ENCODE measurements around the gene SLC6A18.
"Not testable (repeated sequence)": the region's sequence is repeated elsewhere in the genome, so short reads cannot be mapped to it uniquely, and the experiment has no call there.

The SLC6A18 gene

GRCh38 chr5:1259806-1260480 is 34.8 kb downstream of the SLC6A18 start:
- DNase-seq = no peak

DNA sequence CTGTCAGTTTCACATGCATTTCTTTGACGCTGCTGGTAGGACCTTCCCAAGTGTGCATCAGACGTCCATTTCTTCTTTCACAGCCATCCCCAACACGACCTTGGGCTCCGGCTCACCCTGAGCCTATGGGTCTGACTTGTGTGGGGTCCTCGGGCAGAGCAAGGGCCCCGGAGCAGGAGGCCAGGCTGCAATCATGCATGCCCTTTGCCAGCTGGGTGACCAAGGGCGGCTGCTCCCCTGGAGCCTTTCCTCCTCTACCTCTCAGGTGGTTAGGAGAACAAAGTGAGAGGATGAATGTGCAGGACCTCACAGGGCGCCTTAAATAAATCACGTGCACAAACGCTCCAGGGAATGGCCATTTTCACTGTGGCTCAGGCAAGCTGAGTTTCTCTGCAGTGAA is 36.5 kb downstream of the SLC6A18 start:
- no peak for DNase-seq

DNA sequence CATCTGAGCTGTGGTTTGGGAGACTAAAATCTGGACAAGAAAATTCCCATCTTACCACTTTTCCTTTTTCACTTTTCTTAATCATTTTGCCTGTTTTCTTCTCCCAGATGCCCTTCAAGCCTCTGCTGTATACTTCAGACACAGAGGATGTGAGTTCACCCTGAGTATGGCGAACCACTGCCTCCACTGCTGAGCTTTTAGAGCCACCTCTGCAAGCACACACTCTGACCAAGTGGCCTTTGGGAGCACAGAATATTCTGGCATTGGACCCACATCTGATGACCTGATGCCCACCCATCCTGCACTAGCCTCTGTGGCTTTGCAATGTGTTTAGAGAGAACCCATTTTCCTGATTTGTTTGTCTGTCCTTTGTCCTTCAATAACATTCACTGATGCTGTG is 37.2 kb downstream of the SLC6A18 start:
- DNase-seq = no peak

DNA sequence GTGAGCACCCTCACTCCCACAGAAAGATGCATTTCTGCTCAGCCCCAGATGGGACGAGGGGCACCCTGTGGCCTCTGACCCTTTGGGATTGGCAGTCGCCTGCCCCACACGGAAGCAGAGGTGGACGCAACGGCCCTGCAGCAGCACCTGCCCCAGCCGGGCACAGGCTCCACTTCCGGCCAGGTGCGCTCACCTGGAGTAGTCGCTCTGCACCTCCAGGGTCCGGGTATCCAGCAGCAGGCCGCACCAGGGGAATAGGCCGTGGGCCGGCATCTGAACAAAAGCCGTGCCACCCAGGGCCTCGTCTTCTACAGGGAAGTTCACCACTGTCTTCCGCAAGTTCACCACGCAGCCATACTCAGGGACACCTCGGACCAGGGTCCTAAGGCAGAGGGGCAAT is 39.0 kb downstream of the SLC6A18 start:
- DNase-seq = no peak

GRCh38 chr5:1265026-1265425 is 39.8 kb downstream of the SLC6A18 start:
- no peak for DNase-seq

DNA sequence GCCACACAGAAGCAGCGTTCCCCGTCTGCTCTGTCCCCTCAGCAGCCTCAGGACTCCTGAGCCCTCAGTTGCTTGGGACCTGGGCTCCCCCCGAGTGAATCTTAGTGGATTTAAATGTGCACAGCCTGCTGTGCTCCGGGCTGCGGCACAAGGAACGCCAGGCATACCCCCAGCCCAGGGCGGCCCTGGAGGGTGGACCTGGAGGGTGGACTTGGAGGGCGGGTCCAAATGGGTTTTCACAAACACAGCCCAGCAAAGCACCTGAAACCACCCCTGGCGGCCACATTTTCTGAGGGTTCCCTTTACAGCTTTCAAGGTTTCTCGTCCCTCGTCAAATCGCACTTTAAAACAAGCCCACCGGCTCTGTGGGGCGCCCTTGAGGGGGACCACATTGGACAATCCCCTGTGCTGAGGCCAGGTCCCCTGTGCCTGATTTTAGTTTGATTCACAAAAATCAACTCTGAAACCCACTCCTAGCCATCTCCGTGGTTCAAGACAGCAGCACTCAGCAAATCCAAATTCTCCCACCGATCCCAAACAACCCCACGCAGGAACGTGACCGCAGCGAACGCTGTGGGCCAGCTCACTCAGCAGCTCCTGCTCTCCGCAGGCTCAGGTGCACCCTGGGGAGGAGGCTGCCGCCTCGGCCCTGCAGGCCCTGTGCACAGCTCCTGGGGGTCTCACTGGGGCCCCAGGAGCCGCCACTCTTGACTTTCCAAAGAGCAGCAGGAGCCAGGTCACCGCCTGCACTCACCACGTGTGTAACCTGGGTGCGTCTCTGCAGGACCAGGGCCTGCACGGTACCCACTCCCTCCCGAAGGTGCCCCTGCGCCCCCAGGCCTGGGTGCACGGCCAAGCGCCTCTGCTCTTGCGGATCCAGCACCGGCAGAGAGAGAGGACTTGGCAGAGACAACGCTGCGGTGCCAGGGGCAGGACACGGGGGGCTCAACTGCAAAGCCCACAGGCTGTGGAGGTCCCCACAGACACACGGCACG is 40.6 kb downstream of the SLC6A18 start:
- no peak for DNase-seq

- DNase-seq = no peak
Observed at GRCh38 chr5:1266791-1267190, 41.6 kb downstream of the SLC6A18 start.

- DNase-seq = not testable (repeated sequence)
Observed at GRCh38 chr5:1267464-1267863, 42.3 kb downstream of the SLC6A18 start.

DNA sequence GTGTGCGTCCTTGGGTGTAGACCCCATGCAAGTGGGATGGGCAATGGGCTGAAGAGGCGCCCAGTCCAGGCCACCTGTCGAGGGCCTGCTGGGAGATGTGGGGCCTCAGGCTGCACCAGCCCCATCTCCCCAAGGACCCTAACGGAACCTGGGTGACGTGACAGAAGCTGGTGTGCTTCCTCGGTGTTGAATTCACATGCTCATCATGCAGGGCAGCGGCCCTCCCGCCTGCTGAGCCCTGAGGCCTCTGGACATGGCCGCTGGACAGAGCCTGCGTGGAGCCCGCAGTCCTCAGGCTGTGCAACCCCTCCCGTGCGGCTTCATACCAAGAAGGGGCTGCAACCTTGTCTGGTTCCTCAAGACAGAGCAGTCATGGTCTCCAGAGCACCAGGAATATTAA is 42.9 kb downstream of the SLC6A18 start:
- no peak for DNase-seq

- DNase-seq = peak in 1 of 2 donors; percentile 32
Observed at GRCh38 chr5:1268666-1269065, 43.5 kb downstream of the SLC6A18 start.

DNA sequence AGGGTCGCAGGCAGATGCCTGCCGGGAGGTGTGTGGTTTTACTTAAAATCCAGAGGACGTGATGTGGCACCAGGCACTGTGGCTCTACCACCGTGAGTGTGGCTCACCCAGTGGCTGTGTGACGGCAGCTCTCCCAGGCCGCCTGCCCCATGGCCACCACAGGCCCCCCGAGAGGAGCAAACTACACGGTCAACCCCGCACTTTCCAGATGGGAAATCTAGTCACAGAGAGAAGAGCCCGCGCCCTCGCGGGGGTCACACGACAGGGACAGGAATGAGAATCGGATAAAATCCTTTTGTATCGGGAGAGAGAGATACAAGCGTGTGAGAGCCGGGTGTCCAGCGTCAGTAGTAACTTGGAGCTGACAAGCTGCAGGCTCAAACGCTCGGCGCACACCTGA is 45.2 kb downstream of the SLC6A18 start:
- no peak for DNase-seq

DNA sequence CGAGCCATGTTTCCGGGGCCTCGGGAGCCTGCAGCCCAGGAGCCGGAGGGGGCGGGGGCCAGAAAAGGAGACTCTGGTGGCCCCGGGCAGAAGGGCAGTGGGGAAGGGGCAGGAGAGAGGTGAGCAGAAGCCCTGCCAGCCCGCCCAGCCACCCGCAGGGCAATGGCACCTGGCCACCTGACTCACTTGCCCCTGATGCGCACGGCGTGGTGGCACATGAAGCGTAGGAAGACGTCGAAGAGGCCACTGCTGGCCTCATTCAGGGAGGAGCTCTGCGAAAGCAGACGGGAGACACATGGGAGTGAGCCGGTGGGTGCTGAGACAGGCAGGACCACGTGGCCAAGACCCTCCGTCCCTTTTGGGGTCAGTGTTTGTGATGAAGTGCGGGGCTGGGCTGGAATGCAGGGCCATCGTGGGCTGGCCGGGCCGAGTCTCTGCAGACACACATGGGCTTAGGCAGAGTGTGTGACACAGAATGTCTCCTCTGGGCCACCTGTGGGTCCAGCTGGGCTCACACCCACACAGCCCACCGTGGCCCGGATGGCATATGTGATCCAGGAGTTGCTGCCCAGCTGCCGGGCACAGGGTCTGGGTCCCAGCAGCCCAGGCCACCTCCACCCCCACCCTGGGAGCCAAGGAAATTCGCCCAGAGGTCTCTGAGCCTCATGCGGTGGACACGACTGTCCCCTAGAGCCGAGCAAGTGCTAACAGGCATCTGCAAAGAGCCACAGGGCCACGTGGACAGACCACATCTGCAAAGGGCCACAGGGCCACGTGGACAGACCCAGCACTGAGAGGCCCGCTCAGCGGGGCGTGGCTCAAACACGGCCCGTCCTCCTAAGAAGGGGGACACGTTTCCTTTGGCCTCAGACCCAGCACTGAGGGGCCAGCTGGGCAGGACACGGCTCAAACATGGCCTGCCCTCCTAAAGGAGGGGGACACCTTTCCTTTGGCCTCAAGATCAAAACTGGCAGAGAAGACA is 46.0 kb downstream of the SLC6A18 start:
- no peak for DNase-seq

DNA sequence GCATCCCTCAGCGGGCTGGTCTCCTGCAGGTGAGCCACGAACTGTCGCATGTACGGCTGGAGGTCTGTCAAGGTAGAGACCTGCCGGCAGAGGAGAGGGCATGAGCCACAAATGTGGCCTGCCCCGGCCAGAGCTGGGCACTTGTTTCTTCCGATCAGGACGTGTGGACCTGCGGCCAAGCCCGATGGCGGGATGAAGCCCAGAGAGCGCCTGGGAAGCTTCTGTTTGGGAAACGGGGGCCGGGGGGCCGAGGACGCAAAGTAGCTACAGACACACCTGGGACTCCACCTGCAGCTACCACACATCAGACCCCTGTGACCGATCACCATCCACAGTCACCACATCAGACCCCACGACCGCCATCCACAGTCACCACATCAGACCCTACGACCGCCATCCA is 47.0 kb downstream of the SLC6A18 start:
- no peak for DNase-seq

DNA sequence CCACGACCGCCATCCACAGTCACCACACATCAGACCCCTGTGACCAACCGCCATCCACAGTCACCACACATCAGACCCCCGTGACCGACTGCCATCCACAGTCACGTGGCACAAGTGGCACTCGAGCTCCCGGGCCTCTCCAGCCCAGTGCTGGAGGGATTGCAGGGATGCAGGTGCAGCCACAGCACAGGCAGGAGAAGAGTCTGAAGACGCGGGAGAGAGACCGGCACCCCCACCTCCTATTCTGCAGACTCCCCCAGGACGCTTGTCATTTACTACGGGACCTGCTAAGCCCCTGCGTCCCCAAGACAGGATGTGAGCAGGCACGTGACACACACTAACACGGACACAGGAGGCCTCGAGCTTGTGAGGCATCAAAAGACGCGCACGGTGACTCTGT is 48.6 kb downstream of the SLC6A18 start:
- no peak for DNase-seq

DNA sequence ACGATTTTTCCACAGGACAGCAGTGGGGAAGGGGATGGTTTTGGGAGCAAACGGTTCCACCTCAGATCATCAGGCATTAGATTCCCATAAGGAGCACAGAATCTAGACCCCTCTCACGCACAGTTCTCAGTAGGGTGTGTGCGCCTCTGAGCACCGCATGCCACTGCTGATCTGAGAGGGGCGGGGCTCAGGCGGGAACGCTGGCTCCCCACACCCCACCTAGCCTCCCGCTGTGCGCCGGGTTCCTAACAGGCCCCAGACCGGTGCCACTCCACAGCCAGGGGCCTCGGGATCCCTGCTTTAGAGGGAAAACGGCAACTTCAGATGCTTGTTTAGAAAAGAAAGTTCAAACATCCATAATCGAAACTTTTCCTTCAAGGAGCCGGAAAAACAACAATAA is 49.3 kb downstream of the SLC6A18 start:
- DNase-seq = no peak

GRCh38 chr5:1275397-1276391 is 50.5 kb downstream of the SLC6A18 start:
- DNase-seq = not testable (repeated sequence)

- no peak for DNase-seq
Observed at GRCh38 chr5:1276930-1277329, 51.7 kb downstream of the SLC6A18 start.

DNA sequence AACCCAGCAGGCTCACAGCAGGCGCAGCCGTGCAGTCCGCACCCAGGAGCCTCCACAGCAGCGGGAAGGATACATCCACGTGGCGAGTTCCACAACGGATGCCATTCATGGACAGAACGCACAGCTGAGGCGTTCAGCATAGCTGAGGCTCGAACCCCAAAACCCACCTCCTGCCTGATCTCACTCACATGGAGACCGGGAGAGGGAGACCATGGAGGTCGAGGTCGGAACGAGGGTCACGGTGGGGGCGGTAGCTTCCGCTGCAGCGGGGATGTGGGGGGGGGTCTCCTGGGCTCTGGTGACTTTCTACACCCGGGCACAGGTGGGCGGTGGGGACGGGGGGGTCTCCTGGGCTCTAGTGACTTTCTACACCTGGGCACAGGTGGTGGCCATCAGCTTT is 52.1 kb downstream of the SLC6A18 start:
- no peak for DNase-seq

DNA sequence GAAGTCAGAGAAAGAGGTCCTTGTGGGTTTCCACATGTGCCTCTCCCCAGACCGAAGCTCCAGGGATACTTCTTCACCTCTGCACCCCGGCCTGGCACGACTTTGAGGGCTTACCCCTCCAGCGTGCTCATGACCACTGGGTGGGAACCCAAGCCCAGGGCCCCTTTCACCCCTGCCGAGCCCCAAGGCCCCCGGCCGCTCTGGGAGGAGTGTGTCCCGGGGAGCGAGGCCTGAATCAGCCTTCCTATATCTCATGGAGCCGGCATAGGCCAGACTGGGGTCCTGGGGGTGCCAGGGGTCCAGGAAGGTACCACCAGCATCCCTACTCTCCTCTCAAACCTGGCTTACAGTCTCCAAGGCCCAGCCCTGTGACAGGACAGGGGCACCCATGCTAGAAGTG is 52.6 kb downstream of the SLC6A18 start:
- DNase-seq = no peak

DNA sequence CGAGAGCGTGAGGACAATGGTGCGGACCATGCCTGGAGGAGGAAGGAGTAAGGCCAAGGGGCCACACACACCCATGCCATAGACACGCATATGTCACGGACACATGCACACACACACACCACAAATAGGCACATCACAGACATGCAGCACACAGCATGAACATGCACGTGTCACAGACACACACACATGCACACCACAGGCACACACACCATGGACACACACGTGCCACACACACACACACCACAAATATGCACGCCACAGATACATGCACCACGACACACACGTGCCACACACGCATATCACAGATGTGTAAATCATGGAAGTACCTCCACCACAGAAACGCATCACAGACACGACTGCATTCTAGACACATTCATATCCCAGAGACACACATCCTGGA is 53.0 kb downstream of the SLC6A18 start:
- DNase-seq = no peak

DNA sequence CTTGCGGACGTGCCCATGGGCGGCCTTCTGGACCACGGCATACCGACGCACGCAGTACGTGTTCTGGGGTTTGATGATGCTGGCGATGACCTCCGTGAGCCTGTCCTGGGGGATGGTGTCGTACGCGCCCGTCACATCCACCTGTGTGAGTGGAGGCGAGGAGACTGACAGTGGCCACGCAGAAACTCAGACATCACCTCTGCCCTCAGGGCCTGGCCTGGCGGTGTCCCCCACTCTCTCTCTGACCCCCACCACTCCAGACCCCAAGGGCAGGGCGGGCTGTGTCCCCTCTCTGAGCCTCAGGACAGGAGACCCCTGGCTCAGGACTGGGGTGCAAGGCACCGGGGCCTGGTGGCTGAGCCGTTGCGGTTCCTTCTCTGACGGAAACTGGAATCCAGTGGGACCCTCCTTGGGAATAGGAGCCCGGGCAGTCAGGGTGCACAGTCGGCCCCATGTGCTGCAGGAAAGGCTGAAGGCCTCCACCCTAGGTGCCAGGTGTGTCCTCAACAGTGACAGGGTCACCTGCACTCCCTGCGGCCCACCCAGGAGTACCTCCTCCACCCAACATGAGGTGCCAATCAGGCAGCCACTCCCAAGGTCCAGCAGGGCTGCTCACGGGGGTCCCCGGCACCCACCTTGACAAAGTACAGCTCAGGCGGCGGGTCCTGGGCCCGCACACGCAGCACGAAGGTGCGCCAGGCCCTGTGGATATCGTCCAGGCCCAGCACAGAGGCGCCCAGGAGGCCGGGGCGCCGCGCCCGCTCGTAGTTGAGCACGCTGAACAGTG is 53.7 kb downstream of the SLC6A18 start:
- DNase-seq = no peak
